ENCODE measurements around the gene SPTBN1. TPM values are rescaled to one million over a fixed set of nuclear protein-coding genes. Genes with fewer than 3 reads are reported as not detected.
A peak's percentile ranks its signal among the peaks of the same experiment; 100 is the strongest.
"Not testable (repeated sequence)": the region's sequence is repeated elsewhere in the genome, so short reads cannot be mapped to it uniquely, and the experiment has no call there.

Gene SPTBN1
- total RNA-seq, 2 donors from 2014 or later, result 117 to 135 TPM

- no peaks in the 10 kb centered on the region for H3K9me3 Mint-ChIP-seq
- no peaks in the 10 kb centered on the region for H3K36me3 Mint-ChIP-seq
- H3K27ac Mint-ChIP-seq, result no peak overlapping the region
- ATAC-seq (peak; percentile 62 to 71), DNase-seq (ENCODE audit: low spot score in 2 of 2) (no peak)
Measured at GRCh38 chr2:54687595-54688152, 231.5 kb downstream of the SPTBN1 start.

DNA sequence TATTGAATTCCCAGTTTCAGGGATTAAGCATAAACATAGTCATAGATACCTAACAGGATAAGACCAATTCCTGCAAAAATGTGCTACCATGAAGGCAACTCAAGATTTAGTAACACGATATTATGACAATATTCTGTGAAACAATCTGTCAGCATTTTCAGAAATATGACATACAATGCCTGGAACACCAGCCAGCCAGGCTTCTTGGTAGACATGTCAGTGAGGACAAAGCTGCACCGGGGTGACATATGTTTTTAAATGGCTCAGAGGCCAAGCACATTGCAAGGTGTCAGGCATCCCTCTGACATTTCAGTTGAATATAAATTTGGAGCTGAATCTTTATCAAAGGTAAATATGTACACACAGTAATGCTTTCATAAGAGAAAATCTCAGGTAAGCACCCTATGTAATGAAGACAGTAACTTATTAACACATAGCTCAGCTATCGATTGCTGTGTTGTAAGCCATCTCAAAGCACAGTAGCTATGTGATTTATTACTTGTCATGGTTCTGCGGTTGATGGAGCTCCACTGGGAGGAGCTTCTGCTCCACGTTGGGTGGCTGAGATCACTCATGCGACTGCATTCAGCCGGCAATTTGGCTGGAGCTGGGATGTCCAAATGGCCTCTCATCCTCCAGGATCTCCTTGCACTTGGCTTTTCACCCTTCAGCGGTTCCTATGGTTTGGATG lies 235.5 kb downstream of the SPTBN1 start:
- Mint-ChIP-seq H3K36me3 (no peaks in the 10 kb centered on the region), H3K9me3 (no peaks in the 10 kb centered on the region), H3K27ac (no peak overlapping the region)
- ATAC-seq (no peak), DNase-seq (ENCODE audit: low spot score in 2 of 2) (no peak)

GRCh38 chr2:54692556-54692955 lies 236.4 kb downstream of the SPTBN1 start:
- Mint-ChIP-seq H3K9me3 (no peaks in the 10 kb centered on the region), H3K36me3 (no peaks in the 10 kb centered on the region), H3K27ac (no peak overlapping the region)
- DNase-seq (ENCODE audit: low spot score in 2 of 2) (no peak), ATAC-seq (no peak)

GRCh38 chr2:54695378-54695777 lies 239.3 kb downstream of the SPTBN1 start:
- no peak for ATAC-seq
- no peak for DNase-seq (ENCODE audit: low spot score in 2 of 2)

GRCh38 chr2:54697934-54698333 lies 241.8 kb downstream of the SPTBN1 start:
- no peaks in the 10 kb centered on the region for H3K36me3 Mint-ChIP-seq
- H3K27ac Mint-ChIP-seq, result no peak overlapping the region
- ATAC-seq (no peak), DNase-seq (ENCODE audit: low spot score in 2 of 2) (no peak)
- H3K9me3 Mint-ChIP-seq, result no peaks in the 10 kb centered on the region

More at GRCh38 chr2:54695378-54695777, 239.3 kb downstream of the SPTBN1 start:
- Mint-ChIP-seq H3K9me3 (no peaks in the 10 kb centered on the region), H3K36me3 (no peaks in the 10 kb centered on the region), H3K27ac (no peak overlapping the region)

DNA sequence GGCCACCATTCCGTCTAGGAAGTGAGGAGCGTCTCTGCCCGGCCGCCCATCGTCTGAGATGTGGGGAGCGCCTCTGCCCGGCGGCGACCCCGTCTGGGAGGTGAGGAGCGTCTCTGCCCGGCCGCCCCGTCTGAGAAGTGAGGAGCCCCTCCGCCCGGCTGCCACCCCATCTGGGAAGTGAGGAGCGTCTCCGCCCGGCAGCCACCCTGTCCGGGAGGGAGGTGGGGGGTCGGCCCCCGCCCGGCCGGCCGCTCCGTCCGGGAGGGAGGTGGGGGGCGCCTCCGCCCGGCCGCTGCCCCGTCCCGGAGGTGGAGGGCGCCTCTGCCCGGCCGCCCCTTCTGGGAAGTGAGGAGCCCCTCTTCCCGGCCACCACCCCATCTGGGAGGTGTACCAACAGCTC lies 242.8 kb downstream of the SPTBN1 start:
- not testable (repeated sequence) for H3K9me3 Mint-ChIP-seq; H3K36me3 Mint-ChIP-seq; DNase-seq (ENCODE audit: low spot score in 2 of 2); ATAC-seq; H3K27ac Mint-ChIP-seq

DNA sequence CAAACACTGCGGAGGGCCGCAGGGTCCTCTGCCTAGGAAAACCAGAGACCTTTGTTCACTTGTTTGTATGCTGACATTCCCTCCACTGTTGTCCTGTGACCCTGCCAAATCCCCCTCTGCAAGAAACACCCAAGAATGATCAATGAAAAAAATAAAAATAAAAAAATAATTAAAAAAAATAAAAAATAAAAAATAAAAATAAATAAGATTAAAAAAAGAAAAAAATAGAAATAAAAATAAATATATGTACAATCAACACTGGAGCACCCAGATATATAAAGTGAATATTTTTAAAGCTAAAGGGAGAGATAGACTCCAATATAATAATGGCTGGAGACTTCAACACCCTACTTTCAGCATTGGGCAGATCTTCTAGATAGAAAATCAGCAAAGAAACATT lies 243.5 kb downstream of the SPTBN1 start:
- no peak for DNase-seq (ENCODE audit: low spot score in 2 of 2)
- Mint-ChIP-seq H3K36me3 (no peaks in the 10 kb centered on the region), H3K27ac (no peak overlapping the region), H3K9me3 (no peaks in the 10 kb centered on the region)
- no peak for ATAC-seq

DNA sequence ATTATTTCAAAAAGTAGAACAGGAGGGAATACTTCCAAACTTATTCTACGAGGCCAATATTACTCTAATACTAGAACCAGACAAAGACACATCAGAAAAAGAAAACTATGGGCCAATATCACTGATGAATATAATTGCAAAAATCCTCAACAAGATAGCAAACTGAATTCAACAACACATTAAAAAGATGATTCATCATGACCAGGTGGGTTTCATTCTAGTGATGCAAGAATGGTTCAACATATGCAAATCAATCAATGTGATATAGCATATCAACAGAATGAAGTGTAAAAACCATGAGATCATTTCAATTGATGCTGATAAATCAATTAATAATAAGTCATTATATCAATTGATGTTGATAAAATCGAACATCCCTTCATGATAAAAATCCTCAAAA lies 244.9 kb downstream of the SPTBN1 start:
- Mint-ChIP-seq H3K27ac (no peak overlapping the region), H3K9me3 (no peaks in the 10 kb centered on the region), H3K36me3 (no peaks in the 10 kb centered on the region)
- DNase-seq (ENCODE audit: low spot score in 2 of 2), result no peak
- ATAC-seq, result no peak

DNA sequence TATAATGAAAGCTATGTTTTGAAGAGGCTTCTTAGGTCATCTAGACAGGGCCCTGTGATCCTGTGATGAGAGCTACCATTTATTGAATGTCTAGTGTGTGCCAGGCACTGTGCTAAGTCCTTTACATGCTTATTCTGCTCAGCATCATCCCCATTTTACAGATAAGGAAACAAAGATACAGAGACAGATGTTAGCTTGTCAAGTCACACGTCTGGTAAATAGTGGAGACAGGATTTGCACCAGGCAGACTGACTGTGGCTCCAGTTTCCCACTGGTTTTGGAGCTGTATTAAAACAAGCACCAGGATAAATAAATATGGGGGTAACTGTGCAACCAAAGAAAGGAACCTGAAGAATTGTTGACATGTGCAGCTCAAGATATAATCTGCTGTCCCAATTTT lies 248.1 kb downstream of the SPTBN1 start:
- no peak for ATAC-seq
- Mint-ChIP-seq H3K27ac (no peak overlapping the region), H3K9me3 (no peaks in the 10 kb centered on the region), H3K36me3 (no peaks in the 10 kb centered on the region)
- no peak for DNase-seq (ENCODE audit: low spot score in 2 of 2)

DNA sequence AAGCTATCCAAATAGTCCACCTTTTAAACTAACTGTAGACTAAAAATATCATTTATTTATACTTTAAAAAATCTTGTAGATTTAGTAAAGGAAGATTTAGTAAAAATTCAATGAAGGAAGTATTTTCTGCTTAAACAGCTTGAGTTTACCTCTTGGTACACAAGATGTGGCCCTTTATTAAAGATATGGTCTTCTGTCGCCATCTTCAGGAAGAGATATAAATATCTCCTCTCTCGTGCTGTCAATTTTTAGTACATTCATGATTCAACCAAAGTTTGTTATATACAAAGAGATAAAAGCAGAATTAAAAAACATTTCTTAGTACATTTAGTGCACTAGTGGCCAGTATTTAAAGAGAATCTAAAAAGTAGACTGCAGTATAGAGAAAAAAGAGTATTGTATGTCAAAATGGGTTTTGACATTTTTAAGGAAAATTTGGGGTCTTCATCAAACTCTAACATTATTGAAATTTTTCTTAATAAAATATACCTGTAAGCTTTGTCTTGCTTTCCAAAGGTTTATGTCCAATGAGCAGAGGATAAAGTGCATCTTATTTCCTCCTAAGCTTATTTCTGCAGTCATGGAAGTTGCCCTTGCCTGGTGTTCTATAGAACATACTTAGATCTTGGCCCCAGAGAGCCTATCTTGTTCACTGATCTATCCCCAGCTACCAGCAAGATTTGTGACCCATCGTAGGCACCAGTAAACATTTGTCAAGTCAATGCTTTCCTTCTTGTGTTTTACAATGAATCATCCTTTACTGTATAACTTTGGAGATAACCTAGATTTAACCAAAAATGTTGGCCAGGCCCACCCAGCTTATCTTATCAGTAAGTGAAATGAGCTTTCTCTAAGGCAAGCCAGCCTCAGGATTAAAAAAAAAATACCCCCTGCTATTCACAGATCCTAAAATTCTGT lies 248.8 kb downstream of the SPTBN1 start:
- H3K36me3 Mint-ChIP-seq, result no peaks in the 10 kb centered on the region
- H3K27ac Mint-ChIP-seq, result no peak overlapping the region
- no peak for DNase-seq (ENCODE audit: low spot score in 2 of 2)
- ATAC-seq, result peak in 1 of 2 donors; percentile 66
- no peaks in the 10 kb centered on the region for H3K9me3 Mint-ChIP-seq

DNA sequence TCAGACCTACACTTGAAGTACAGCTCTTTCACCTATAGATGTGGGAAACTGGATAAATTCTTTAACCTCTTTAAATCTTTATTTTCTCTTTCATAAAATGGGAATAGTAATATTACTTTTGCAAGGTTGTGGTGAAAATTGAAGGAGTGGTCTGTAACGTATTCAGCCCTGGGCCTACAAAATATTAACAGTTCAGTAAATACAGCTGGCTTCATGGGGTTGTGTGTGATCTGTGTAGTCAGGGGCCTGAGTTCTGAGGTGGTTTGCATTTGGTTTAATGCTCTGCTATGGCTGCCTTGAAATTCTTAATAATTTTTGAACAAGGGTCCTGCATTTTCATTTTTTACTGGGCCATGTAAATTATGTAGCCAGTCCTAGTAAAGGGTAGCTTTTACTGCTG lies 250.5 kb downstream of the SPTBN1 start:
- DNase-seq (ENCODE audit: low spot score in 2 of 2) (no peak), ATAC-seq (no peak)
- Mint-ChIP-seq H3K27ac (no peak overlapping the region), H3K9me3 (no peaks in the 10 kb centered on the region), H3K36me3 (peaks cover 0 to 5% of the 10 kb centered on the region in 2 donors)

GRCh38 chr2:54708584-54709335 lies 252.6 kb downstream of the SPTBN1 start:
- peak; percentile 53 to 62 for ATAC-seq
- Mint-ChIP-seq H3K36me3 (peaks cover 0 to 5% of the 10 kb centered on the region in 2 donors), H3K27ac (no peak overlapping the region), H3K9me3 (no peaks in the 10 kb centered on the region)
- no peak for DNase-seq (ENCODE audit: low spot score in 2 of 2)

DNA sequence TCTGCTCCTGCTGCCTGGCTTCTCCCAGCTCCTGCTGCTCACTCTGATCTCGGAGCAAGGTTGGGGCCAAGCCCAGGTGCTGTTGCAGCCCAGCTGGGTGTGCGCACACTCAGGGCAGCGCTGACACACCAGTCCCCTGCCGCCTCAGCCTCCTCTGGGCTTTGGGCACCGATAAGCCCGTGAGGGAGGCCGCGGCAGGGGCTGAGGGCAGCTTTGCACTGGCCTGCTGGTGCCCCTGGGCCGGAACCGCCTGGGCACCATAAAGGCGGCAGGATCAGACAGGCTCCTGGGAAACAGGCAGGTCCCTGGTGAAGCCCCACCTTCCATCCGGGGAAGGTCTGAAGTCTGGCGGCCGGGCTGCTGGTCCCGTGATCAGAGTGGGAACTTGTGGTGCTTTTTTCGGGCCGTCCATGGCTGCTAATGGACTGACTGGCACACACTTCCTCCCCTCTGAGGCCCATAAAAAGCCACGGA lies 253.2 kb downstream of the SPTBN1 start:
- Mint-ChIP-seq H3K36me3 (peaks cover 0 to 5% of the 10 kb centered on the region in 2 donors), H3K9me3 (no peaks in the 10 kb centered on the region), H3K27ac (no peak overlapping the region)
- ATAC-seq (peak; percentile 54 to 64), DNase-seq (ENCODE audit: low spot score in 2 of 2) (no peak)

DNA sequence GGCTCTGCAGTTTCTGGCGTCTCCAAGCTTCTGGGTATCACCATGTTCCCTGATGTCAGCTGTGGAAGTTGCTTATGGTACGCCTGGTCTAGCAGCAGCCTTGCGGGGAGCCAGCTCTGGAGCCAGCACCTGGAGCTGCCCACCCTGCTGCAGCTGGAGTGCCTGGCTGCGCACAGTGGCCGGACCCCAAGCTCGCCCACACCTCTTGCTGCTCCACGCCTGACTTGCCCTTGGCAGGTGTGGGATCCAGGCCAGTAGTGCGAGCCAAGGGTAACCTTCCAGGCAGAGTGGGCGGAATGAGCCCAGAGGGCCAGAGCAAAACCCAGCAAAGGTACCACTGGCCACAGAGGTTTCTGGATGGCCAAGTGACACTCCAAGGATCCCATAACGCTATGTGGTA lies 254.1 kb downstream of the SPTBN1 start:
- Mint-ChIP-seq H3K9me3 (no peaks in the 10 kb centered on the region), H3K36me3 (peaks cover 0 to 5% of the 10 kb centered on the region in 2 donors), H3K27ac (no peak overlapping the region)
- DNase-seq (ENCODE audit: low spot score in 2 of 2) (no peak), ATAC-seq (no peak)

GRCh38 chr2:54712516-54712915 lies 256.4 kb downstream of the SPTBN1 start:
- no peak for DNase-seq (ENCODE audit: low spot score in 2 of 2)
- Mint-ChIP-seq H3K27ac (no peak overlapping the region), H3K36me3 (peaks cover 0 to 5% of the 10 kb centered on the region in 2 donors), H3K9me3 (no peaks in the 10 kb centered on the region)
- no peak for ATAC-seq

- no peak overlapping the region for H3K27ac Mint-ChIP-seq
- DNase-seq (ENCODE audit: low spot score in 2 of 2) (no peak), ATAC-seq (no peak)
- no peaks in the 10 kb centered on the region for H3K9me3 Mint-ChIP-seq
- peaks cover 0 to 5% of the 10 kb centered on the region in 2 donors for H3K36me3 Mint-ChIP-seq
Measured at GRCh38 chr2:54714996-54715395, 258.9 kb downstream of the SPTBN1 start.

DNA sequence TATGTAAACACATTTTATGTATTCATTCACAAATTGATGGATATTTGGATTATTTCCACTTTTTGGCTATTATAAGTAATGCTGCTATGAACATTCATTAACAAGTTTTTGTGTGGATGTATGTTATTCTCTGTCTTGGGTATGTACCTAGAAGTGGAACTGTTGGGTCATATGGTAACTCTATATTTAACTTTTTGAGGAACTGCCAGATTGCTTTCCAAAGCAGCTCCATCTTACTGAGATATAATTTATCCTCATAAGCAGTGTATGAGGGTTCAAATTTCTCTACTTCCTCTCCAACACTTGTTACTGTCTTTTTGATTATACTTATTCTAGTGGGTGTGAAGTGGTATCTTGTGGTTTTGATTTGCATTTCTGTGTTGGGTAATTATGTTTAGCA lies 260.2 kb downstream of the SPTBN1 start:
- no peak overlapping the region for H3K27ac Mint-ChIP-seq
- DNase-seq (ENCODE audit: low spot score in 2 of 2) (no peak), ATAC-seq (no peak)
- H3K9me3 Mint-ChIP-seq, result no peaks in the 10 kb centered on the region
- no peaks in the 10 kb centered on the region for H3K36me3 Mint-ChIP-seq
